GM12878 (cell line): ENCODE results near the gene AIG1. TPM values are rescaled to one million over a fixed set of nuclear protein-coding genes. Genes with fewer than 3 reads are reported as not detected.

ENCODE experiments used
- ATAC-seq: fragments of 200-7000 bp; cut with Tn5 transposase; 3 replicates; pipeline ENCODE4 v1.9.1; 2020; ENCODE audit warnings: mild to moderate bottlenecking, moderate library complexity
- BruUV-seq: library from RNA; stranded (reverse); fragments of 400-500 nt; replicated peaks from 2 replicates; lab custom pipeline; 2021; lab: Mats Ljungman, UMichigan
- CTCF ChIA-PET: fragments of 300-600 bp; sonication (Branson Sonifier 250); formaldehyde crosslinking; extraction: SDS; loops from one replicate; lab custom pipeline; 2021; ENCODE audit warnings: inconsistent platforms; lab: Yijun Ruan, JAX
- POLR2A ChIA-PET: fragments of 350-600 bp; formaldehyde crosslinking; extraction: SDS; loops from one replicate; lab custom pipeline; 2021; ENCODE audit warnings: inconsistent platforms; lab: Charles Lee
- RAD21 ChIA-PET: fragments of 300-600 bp; sonication (Branson Sonifier 250); formaldehyde crosslinking; loops from one replicate; lab custom pipeline; 2023; ENCODE audit warnings: antibody characterized with exemption; ENCODE audit not compliant: unreplicated experiment; lab: Charles Lee
- SMC1A ChIA-PET: fragments of 300-600 bp; sonication (Branson Sonifier 250); formaldehyde crosslinking; loops from one replicate; lab custom pipeline; 2023; ENCODE audit not compliant: unreplicated experiment, uncharacterized antibody; lab: Charles Lee
- DNase-seq: peaks from one replicate; pipeline ENCODE4 v3.0.0-alpha.2; 2011; ENCODE audit warnings: low read depth, low spot score
- FAIRE-seq: peaks from 3 replicates; lab custom pipeline; 2011; peaks lifted over from hg19 to GRCh38; lab: Jason Lieb, UNC
- H2AFZ ChIP-seq: 2 replicates; pipeline ENCODE4 v1.6.0; 2011; ENCODE audit warnings: low read depth, low read length, control low read depth; ENCODE audit not compliant: control insufficient read depth
- H3K27ac ChIP-seq: 2 replicates; pipeline ENCODE4 v1.5.1; 2011; ENCODE audit warnings: control low read depth; ENCODE audit not compliant: control insufficient read depth, insufficient read depth
- H3K27me3 ChIP-seq, 2 experiments: replicated peaks in 1 of 2; 2 replicates each; pipeline versions ENCODE4 v1.6.0 to v1.6.1; 2011; ENCODE audit warnings: low read length in 1 of 2; ENCODE audit not compliant: control insufficient read depth in 2 of 2, insufficient read depth in 2 of 2
- H3K36me3 ChIP-seq, 2 experiments: 2 replicates each; pipeline ENCODE4 v1.5.1; 2011; ENCODE audit warnings: low read length in 1 of 2; ENCODE audit not compliant: control insufficient read depth in 2 of 2, insufficient read depth in 2 of 2
- H3K4me1 ChIP-seq: 2 replicates; pipeline ENCODE4 v1.6.1; 2011; ENCODE audit warnings: mild to moderate bottlenecking, low read length, moderate library complexity, mixed read lengths; ENCODE audit not compliant: control insufficient read depth, insufficient read depth
- H3K4me2 ChIP-seq: 2 replicates; pipeline ENCODE4 v1.6.0; 2011; ENCODE audit warnings: control low read depth; ENCODE audit not compliant: control insufficient read depth, insufficient read depth
- H3K4me3 ChIP-seq: fragments of 200-600 bp; sonication (generic); 2 replicates; pipeline ENCODE4 v1.5.1; 2016
- H3K79me2 ChIP-seq: 2 replicates; pipeline ENCODE4 v1.6.0; 2011; ENCODE audit warnings: low read length; ENCODE audit not compliant: control insufficient read depth, insufficient read depth
- H3K9ac ChIP-seq: 2 replicates; pipeline ENCODE4 v1.8.0; 2011; ENCODE audit warnings: low read length, control low read depth, mixed read lengths; ENCODE audit not compliant: control insufficient read depth, insufficient read depth
- H3K9me3 ChIP-seq: replicated peaks from 3 replicates; pipeline ENCODE4 v1.5.1; 2011; ENCODE audit warnings: mild to moderate bottlenecking, low read length; ENCODE audit not compliant: control insufficient read depth, insufficient read depth
- H4K20me1 ChIP-seq: 2 replicates; pipeline ENCODE4 v1.6.0; 2011; ENCODE audit not compliant: control insufficient read depth, insufficient read depth
- ASH2L ChIP-seq: fragments of 300-600, 200-600 bp; sonication (generic); IDR thresholded peaks from 2 replicates; pipeline ENCODE4 v1.6.1; 2017; ENCODE audit warnings: low read depth, mild to moderate bottlenecking, borderline replicate concordance
- ATF7 ChIP-seq: fragments of 450-650 bp; IDR thresholded peaks from 2 replicates; pipeline ENCODE4 v1.6.1; 2016; ENCODE audit warnings: low read depth, mild to moderate bottlenecking
- CHD1 ChIP-seq: IDR thresholded peaks from 2 replicates; pipeline ENCODE4 v1.6.1; 2012; ENCODE audit warnings: low read depth, low read length, improper control_type of control experiment
- DPF2 ChIP-seq: fragments of 450-650 bp; IDR thresholded peaks from 2 replicates; pipeline ENCODE4 v1.6.1; 2017; ENCODE audit warnings: mild to moderate bottlenecking
- ESRRA ChIP-seq: IDR thresholded peaks from 2 replicates; pipeline ENCODE4 v1.6.1; 2012; ENCODE audit warnings: mild to moderate bottlenecking, low read length, improper control_type of control experiment
- MEF2A ChIP-seq: IDR thresholded peaks from 2 replicates; pipeline ENCODE4 v1.6.1; 2011; ENCODE audit warnings: low read depth, mild to moderate bottlenecking, low read length, moderate library complexity; ENCODE audit not compliant: insufficient read depth
- NRF1 ChIP-seq: conservative IDR thresholded peaks from 2 replicates; pipeline ENCODE4 v1.6.1; 2011; ENCODE audit warnings: mild to moderate bottlenecking, low read depth, low read length, improper control_type of control experiment
- TCF7 ChIP-seq: IDR thresholded peaks from 2 replicates; pipeline ENCODE4 v1.6.1; 2014; ENCODE audit warnings: antibody characterized with exemption, borderline replicate concordance
- WRNIP1 ChIP-seq: IDR thresholded peaks from 2 replicates; pipeline ENCODE4 v1.6.1; 2011; ENCODE audit warnings: low read depth, low read length, improper control_type of control experiment, borderline replicate concordance
- ZNF622 ChIP-seq: fragments of 450-650 bp; IDR thresholded peaks from 2 replicates; pipeline ENCODE4 v1.6.1; 2017; ENCODE audit warnings: mild to moderate bottlenecking, inconsistent platforms
- in situ Hi-C: fragments of 300-500 bp; cut with MboI; formaldehyde crosslinking; loops from 9 replicates; pipeline ENCODE4 v1.14.3; 2018; ENCODE audit warnings: mixed read lengths
- intact Hi-C: fragments of 100-400 bp; cut with micrococcal nuclease; formaldehyde crosslinking; loops from one replicate; pipeline ENCODE4 v1.14.2; 2022; ENCODE audit not compliant: unreplicated experiment
- polyA plus RNA-seq, 11 experiments: library from polyadenylated mRNA; depleted of rRNA in 4 of 11; unstranded in 6 of 11; stranded (reverse) in 5 of 11; fragments of >200 nt; fragmentation: Nextera tagmentation in 4 of 11; fragmentation: Illumina TruSeq in 1 of 11; extraction: Ambion mirVana in 4 of 11; extraction: Trizol in 1 of 11; gene quantifications; 1 replicate in 1 of 11; 2 replicates in 10 of 11; pipeline versions ENCODE4 v1.2.1 to v1.2.3, GENCODE V29; 2011 to 2016; ENCODE audit warnings: inconsistent platforms in 2 of 11, missing spikeins in 2 of 11, low read depth in 1 of 11
- total RNA-seq, 4 experiments: library from RNA; depleted of rRNA in 3 of 4; stranded (reverse); fragments of >200 nt in 3 of 4; fragmentation: Illumina TruSeq in 1 of 4; extraction: Trizol in 1 of 4; gene quantifications; 2 replicates each; pipeline versions ENCODE4 v1.2.1 to v1.2.3, GENCODE V29; 2013 to 2021
- TF ChIP-seq, protein P1 (sequence below): IDR thresholded peaks from 2 replicates; pipeline ENCODE4 v1.6.1; 2011; ENCODE audit warnings: mild to moderate bottlenecking, low read depth, low read length, moderate library complexity; ENCODE audit not compliant: insufficient replicate concordance
- TF ChIP-seq, protein P2 (sequence below): IDR thresholded peaks from 2 replicates; pipeline ENCODE4 v1.6.1; 2011; ENCODE audit warnings: borderline replicate concordance, low read depth, mild to moderate bottlenecking, moderate library complexity, mixed read lengths, low read length; ENCODE audit not compliant: insufficient read depth; ENCODE audit errors: extremely low read length
- TF ChIP-seq, protein P3 (sequence below): fragments of 450-650 bp; IDR thresholded peaks from 2 replicates; pipeline ENCODE4 v1.6.1; 2018; ENCODE audit warnings: mild to moderate bottlenecking, low read depth, moderate library complexity; ENCODE audit not compliant: partially characterized antibody
- TF ChIP-seq, protein P4 (sequence below): fragments of 450-650 bp; IDR thresholded peaks from 2 replicates; pipeline ENCODE4 v1.6.1; 2017; ENCODE audit warnings: mild to moderate bottlenecking, moderate library complexity

AIG1 gene
- total and polyA plus RNA-seq, 10 of the 15 experiments (the other 5 are each of a cell fraction or from before 2014, with no cell fraction given): 27.0 to 74.5 (median 36.4) TPM

DNA sequence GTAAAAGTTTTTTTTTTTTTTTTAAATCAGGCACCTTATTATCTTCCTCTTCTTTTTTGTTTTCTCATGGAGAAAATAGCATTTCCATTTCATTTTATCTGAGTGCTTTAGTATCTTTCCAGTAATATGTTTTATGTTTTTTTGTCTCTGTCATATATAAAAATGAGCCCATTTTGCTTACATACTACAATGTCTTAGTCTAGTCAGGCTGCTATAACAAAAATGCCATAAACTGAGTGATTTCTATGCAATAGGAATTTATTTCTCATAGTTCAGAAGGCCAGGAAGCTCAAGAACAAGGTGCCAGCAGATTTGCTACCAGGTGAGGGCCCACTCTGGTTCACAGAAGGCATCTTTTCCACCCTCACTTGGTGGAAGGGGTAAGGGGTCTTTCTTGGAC is 35.7 kb upstream of the AIG1 start:
- in situ Hi-C loops (no loop called here), intact Hi-C loops (no loop called here)
- Histone ChIP-seq H3K4me2 (no peak overlapping the region), H3K9ac (no peak overlapping the region), H3K4me3 (no peak overlapping the region), H3K9me3 (peaks cover 2% of the 10 kb centered on the region; the same call in 1 of the 3 replicates), H2AFZ (no peak overlapping the region), H3K36me3 (no peaks in the 10 kb centered on the region), H3K27ac (no peak overlapping the region), H3K27me3 (no peaks in the 10 kb centered on the region), H3K4me1 (no peaks in the 10 kb centered on the region), H3K79me2 (no peaks in the 10 kb centered on the region), H4K20me1 (no peaks in the 10 kb centered on the region)
- DNase-seq (no peak), FAIRE-seq (no peak), ATAC-seq (no peak)
- ChIA-PET POLR2A (no interaction called here), RAD21 (interaction anchor here (2.4 to 3.9 kb wide), 2 partner anchors 323 to 332 kb away, joined by 14 to 54 read pairs; no protein-coding TSS in a partner anchor), CTCF (interaction anchor here (0.7 to 2.7 kb wide), 3 partner anchors 72 to 331 kb away, joined by 5 to 61 read pairs (median 10); no protein-coding TSS in a partner anchor), SMC1A (interaction anchor here (0.9 to 7.3 kb wide), 5 partner anchors 12 to 329 kb away, joined by 3 to 123 read pairs (median 4); no protein-coding TSS in a partner anchor)
- no TSS peak for BruUV-seq
- TF ChIP-seq ASH2L (no peak), WRNIP1 (no peak), ZNF622 (no peak), TCF7 (no peak), DPF2 (no peak), ESRRA (no peak), NRF1 (no peak), CHD1 (no peak), MEF2A (no peak), ATF7 (no peak)
- TF ChIP-seq, protein P1, sequence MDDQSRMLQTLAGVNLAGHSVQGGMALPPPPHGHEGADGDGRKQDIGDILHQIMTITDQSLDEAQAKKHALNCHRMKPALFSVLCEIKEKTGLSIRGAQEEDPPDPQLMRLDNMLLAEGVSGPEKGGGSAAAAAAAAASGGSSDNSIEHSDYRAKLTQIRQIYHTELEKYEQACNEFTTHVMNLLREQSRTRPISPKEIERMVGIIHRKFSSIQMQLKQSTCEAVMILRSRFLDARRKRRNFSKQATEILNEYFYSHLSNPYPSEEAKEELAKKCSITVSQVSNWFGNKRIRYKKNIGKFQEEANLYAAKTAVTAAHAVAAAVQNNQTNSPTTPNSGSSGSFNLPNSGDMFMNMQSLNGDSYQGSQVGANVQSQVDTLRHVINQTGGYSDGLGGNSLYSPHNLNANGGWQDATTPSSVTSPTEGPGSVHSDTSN: no peak
- TF ChIP-seq, protein P2, sequence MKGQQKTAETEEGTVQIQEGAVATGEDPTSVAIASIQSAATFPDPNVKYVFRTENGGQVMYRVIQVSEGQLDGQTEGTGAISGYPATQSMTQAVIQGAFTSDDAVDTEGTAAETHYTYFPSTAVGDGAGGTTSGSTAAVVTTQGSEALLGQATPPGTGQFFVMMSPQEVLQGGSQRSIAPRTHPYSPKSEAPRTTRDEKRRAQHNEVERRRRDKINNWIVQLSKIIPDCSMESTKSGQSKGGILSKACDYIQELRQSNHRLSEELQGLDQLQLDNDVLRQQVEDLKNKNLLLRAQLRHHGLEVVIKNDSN: no peak
- TF ChIP-seq, protein P3, sequence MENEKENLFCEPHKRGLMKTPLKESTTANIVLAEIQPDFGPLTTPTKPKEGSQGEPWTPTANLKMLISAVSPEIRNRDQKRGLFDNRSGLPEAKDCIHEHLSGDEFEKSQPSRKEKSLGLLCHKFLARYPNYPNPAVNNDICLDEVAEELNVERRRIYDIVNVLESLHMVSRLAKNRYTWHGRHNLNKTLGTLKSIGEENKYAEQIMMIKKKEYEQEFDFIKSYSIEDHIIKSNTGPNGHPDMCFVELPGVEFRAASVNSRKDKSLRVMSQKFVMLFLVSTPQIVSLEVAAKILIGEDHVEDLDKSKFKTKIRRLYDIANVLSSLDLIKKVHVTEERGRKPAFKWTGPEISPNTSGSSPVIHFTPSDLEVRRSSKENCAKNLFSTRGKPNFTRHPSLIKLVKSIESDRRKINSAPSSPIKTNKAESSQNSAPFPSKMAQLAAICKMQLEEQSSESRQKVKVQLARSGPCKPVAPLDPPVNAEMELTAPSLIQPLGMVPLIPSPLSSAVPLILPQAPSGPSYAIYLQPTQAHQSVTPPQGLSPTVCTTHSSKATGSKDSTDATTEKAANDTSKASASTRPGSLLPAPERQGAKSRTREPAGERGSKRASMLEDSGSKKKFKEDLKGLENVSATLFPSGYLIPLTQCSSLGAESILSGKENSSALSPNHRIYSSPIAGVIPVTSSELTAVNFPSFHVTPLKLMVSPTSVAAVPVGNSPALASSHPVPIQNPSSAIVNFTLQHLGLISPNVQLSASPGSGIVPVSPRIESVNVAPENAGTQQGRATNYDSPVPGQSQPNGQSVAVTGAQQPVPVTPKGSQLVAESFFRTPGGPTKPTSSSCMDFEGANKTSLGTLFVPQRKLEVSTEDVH: no peak
- TF ChIP-seq, protein P4, sequence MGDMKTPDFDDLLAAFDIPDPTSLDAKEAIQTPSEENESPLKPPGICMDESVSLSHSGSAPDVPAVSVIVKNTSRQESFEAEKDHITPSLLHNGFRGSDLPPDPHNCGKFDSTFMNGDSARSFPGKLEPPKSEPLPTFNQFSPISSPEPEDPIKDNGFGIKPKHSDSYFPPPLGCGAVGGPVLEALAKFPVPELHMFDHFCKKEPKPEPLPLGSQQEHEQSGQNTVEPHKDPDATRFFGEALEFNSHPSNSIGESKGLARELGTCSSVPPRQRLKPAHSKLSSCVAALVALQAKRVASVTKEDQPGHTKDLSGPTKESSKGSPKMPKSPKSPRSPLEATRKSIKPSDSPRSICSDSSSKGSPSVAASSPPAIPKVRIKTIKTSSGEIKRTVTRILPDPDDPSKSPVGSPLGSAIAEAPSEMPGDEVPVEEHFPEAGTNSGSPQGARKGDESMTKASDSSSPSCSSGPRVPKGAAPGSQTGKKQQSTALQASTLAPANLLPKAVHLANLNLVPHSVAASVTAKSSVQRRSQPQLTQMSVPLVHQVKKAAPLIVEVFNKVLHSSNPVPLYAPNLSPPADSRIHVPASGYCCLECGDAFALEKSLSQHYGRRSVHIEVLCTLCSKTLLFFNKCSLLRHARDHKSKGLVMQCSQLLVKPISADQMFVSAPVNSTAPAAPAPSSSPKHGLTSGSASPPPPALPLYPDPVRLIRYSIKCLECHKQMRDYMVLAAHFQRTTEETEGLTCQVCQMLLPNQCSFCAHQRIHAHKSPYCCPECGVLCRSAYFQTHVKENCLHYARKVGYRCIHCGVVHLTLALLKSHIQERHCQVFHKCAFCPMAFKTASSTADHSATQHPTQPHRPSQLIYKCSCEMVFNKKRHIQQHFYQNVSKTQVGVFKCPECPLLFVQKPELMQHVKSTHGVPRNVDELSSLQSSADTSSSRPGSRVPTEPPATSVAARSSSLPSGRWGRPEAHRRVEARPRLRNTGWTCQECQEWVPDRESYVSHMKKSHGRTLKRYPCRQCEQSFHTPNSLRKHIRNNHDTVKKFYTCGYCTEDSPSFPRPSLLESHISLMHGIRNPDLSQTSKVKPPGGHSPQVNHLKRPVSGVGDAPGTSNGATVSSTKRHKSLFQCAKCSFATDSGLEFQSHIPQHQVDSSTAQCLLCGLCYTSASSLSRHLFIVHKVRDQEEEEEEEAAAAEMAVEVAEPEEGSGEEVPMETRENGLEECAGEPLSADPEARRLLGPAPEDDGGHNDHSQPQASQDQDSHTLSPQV: no peak
